Activated naive CD4-positive, alpha-beta T cell treated with anti-CD3 and anti-CD28 coated beads, Interleukin-2, amount 50 U/mL, for 16 hours (primary cell): ENCODE data around the gene UBAP2L.
"Not testable (repeated sequence)": the region's sequence is repeated elsewhere in the genome, so short reads cannot be mapped to it uniquely, and the experiment has no call there.

Experiments used
- DNase-seq: peaks from one replicate; pipeline ENCODE4 v3.0.0-alpha.2; 2020

The UBAP2L gene

GRCh38 chr1:154198756-154199562, 21.8 kb upstream of the UBAP2L start:
- peak; percentile 25 for DNase-seq

- no peak for DNase-seq
These were observed 21.2 kb upstream of the UBAP2L start for GRCh38 chr1:154199563-154199879.

- not testable (repeated sequence) for DNase-seq
These were observed 15.0 kb upstream of the UBAP2L start for GRCh38 chr1:154205778-154206177.

GRCh38 chr1:154206196-154206595, 14.6 kb upstream of the UBAP2L start, which contains the start of gene CFAP141:
TSS of gene CFAP141 (minus strand) at chr1:154206333. CDS start at chr1:154206307, 26 bp downstream.
- DNase-seq, result no peak

DNA sequence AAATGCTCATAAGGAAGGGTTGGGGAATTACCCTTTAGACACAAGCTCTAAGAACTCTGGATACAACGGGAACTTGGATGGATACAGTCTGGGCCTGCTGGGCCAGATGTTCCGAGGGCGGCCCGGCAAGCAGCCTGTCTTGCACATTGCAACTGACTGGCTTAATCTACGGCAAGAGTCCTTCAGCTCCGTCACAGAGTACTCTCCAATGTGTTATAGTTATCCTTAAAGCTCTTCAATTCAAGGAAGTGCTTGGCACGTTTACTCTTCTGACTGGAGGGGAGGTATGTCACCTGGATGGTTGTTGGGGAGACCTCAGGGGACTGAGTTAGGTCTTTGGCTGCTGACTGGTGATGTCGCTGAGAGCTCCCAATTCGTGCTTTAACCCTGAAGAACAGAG, 13.5 kb upstream of the UBAP2L start:
- no peak for DNase-seq

- no peak for DNase-seq
These were observed 11.9 kb upstream of the UBAP2L start for GRCh38 chr1:154208677-154209388.

DNA sequence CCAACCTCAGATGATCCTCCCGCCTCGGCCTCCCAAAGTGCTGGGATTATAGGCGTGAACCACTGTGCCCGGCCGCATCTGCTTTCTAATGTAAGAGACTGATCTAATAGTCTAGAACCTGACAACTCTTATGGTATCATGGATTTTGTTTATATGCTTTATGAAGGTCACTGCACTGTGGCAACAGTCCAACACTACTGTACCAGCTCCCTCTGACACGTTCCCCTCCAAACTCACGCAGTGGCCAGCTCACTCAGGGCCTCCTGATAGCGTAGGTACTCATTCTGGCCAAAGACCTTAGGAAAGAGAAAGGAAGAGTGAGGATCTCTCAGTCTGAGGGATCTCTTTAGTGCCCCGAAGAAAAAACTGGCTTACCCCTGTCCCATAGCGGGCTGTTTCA, 8.7 kb upstream of the UBAP2L start:
- no peak for DNase-seq

DNA sequence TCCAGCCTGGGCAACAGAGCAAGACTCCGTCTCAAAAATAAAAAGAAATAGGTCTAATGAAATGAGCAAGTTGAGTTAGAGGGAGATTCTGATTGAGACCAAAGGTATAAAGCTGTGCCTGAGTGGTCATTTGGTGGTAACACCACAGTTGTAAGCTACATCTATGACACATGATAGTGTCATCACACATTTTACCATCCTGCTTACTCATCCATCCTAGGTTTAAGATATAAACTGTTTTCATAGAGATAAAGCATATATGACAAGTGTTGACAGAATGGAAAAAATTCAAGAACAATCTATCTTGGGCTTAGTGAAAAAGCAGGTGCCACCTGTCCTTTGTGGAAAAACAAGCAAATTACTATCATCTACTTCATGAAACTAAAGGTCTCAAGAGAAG, 7.5 kb upstream of the UBAP2L start:
- no peak for DNase-seq

DNA sequence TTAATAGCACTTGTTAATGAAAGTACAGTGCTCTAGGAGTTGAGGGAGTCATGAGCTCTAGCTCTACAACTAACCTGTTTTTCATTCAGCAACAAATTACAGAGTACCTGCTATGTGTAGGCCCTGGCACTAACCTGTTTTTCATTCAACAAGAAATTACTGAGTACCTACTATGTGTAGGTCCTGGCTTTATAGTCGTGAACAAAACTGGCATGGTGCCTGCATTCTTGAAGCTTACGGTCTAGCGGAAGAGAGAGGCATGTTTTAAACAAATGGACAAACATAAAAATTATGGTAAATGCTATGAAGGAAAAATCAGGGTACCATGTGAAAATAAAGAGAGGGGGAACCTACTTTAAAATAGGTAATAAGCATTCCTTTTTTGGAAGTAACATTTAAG, 2.2 kb upstream of the UBAP2L start:
- DNase-seq, result no peak

- DNase-seq, result no peak
These were observed 1.2 kb upstream of the UBAP2L start for GRCh38 chr1:154219541-154219940.

- DNase-seq, result no peak
These were observed 169 bp downstream of the UBAP2L start for GRCh38 chr1:154220970-154221277.

DNA sequence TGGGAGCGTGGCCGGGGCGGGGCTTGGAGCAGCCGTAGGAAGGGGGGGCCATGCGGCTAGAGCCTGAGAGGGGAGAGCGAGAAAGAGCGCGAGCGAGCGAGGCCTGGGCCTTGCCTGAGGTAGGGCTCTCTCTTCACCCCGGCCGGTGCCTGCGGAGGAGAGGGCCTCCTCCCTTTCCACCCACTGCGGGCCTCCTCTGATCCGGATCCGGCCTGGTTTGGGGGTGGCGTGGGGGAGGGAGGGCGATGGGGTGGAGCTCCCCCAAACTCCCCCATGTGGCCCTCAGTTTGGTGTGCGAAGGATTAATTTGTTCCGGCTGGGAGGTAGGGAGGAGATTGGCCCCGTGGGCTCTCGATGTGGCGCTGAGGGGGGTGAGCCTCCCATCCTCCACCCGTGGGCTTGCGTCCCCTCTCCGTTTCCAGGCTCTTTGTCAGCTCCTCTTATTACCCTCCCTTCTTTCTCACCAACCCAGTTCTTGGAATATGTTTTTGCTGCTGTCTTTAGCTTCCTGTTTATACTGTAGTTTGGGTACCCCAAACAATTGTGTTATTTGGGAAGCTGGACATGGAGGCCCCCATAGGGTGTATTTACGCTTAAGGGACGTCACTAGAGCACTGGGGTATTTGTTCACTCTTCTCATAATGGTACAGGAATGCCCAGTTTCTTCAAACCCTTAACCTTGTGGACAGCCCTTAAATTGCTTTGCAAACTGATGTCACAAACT, 685 bp downstream of the UBAP2L start:
- peak; percentile 75 for DNase-seq

DNA sequence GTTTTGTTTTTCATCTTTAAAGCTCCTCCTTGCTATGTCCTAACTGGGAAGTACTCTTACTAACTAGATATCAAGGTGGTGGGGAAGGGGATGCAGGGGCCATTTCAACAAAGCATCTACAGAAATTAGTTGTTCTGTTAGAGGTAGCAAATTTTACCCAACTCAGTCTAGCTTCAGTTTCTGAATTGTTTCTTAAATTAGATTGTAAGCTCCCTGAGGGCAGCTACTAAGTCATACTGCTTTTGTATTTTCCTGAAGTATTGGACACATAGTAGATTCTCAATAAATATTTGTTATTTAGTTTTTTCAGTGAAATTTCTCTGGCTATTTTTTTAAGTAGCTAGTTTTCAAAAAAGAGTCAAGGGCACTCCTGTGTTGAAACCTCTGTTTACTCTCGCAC, 1.8 kb downstream of the UBAP2L start:
- DNase-seq, result no peak

GRCh38 chr1:154222918-154223317, 2.2 kb downstream of the UBAP2L start:
- no peak for DNase-seq

DNA sequence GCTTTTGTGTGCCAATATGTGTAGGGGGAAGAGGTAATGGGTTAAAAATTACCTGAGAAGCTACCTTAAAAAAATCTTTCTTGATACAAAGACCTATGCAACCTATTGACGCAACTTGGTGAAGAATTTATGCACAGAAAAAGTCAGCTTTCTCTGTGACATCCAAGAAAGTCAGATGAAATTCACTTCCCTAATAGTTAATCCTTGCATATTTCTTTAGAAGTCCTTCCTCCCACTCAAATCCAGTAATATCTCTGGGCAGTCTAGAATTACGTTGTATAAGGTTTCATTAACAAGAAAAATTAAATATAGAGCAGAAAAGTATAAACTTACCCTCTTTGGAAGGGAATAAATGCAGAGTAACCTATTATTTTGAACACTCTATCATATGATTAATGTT, 2.9 kb downstream of the UBAP2L start:
- no peak for DNase-seq

- no peak for DNase-seq
These were observed 4.6 kb downstream of the UBAP2L start for GRCh38 chr1:154225370-154225769.

DNA sequence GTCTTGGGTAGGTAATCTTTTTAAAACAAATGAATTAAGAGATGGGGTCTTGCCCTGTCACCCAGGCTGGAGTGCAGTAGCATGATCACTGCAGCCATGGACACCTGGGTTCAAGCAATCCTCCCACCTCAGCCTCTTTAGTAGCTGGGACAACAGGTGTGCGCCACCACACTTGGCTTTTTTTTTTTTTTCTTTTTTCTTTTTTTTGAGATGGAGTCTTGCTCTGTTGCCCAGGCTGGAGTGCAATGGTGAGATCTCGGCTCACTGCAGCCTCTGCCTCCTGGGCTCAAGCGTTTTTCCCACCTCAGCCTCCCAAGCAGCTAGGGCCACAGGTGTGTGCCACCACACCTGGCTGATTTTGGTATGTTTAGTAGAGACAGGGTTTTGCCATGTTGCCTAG, 10.4 kb downstream of the UBAP2L start:
- not testable (repeated sequence) for DNase-seq

GRCh38 chr1:154233127-154233526, 12.4 kb downstream of the UBAP2L start:
- DNase-seq, result not testable (repeated sequence)

GRCh38 chr1:154236855-154237254, 16.1 kb downstream of the UBAP2L start:
- DNase-seq, result no peak

DNA sequence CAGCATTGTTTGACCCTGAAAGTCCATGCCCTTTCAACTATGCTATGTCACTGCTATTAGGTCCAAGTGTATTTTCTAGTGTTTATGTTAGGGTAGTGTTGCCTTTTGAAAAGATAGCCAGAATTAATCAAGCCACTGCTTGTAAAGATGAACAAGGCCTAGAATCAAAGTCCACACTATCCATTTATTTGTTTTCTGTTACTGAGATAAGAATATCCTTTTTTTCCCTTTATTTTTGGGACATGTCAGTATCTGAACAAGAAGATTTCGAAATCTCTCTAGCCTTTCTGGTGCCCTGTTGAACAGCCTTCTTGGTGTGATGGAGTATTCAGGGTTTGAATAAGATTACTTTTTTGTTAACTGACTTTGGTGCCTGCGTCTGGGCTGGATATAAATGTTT, 16.7 kb downstream of the UBAP2L start:
- DNase-seq, result no peak

- DNase-seq, result no peak
These were observed 17.2 kb downstream of the UBAP2L start for GRCh38 chr1:154237880-154238506.

- no peak for DNase-seq
These were observed 18.7 kb downstream of the UBAP2L start for GRCh38 chr1:154239491-154239890.

- no peak for DNase-seq
These were observed 19.6 kb downstream of the UBAP2L start for GRCh38 chr1:154240294-154240833.
